AG09319 (cell line): Measurements from ENCODE around the gene SEC61A1.

Experiments used
- DNase-seq: peaks from one replicate; pipeline ENCODE4 v3.0.0-alpha.2; 2010; ENCODE audit warnings: low read depth; ENCODE audit errors: extremely low read depth
- CTCF ChIP-seq: IDR thresholded peaks from 2 replicates; pipeline ENCODE4 v1.5.1; 2011; ENCODE audit warnings: low read depth, mild to moderate bottlenecking, inconsistent platforms, low read length, moderate library complexity

Gene SEC61A1

GRCh38 chr3:128040660-128041059 lies 11.6 kb upstream of the SEC61A1 start:
- DNase-seq, result no peak
- no peak for TF ChIP-seq CTCF

- no peak for DNase-seq
- no peak for TF ChIP-seq CTCF
Measured at GRCh38 chr3:128041344-128041743, 10.9 kb upstream of the SEC61A1 start.

- no peak for TF ChIP-seq CTCF
- DNase-seq, result no peak
Measured at GRCh38 chr3:128050597-128050996, 1.6 kb upstream of the SEC61A1 start.

GRCh38 chr3:128051459-128051836 lies 789 bp upstream of the SEC61A1 start:
- DNase-seq, result no peak

GRCh38 chr3:128052595-128053351 lies 536 bp downstream of the SEC61A1 start:
- TF ChIP-seq CTCF, result no peak
- DNase-seq, result no peak

More at GRCh38 chr3:128051459-128051836, 789 bp upstream of the SEC61A1 start:
- TF ChIP-seq CTCF, result no peak

- DNase-seq, result no peak
- TF ChIP-seq CTCF, result no peak
Measured at GRCh38 chr3:128053614-128054013, 1.4 kb downstream of the SEC61A1 start.

GRCh38 chr3:128054367-128054766 lies 2.1 kb downstream of the SEC61A1 start:
- TF ChIP-seq CTCF, result no peak
- no peak for DNase-seq
